Measurements from ENCODE around the gene SLC44A1. TPM values are rescaled to one million over a fixed set of nuclear protein-coding genes. Genes with fewer than 3 reads are reported as not detected.

The SLC44A1 gene
- total and polyA plus RNA-seq, 10 of the 15 experiments (the other 5 are each of a cell fraction or from before 2014, with no cell fraction given): 2.4 to 21.2 (median 12.4) TPM

GRCh38 chr9:105396441-105396840 is 152.0 kb downstream of the SLC44A1 start:
- H3K9me3 ChIP-seq (replicated peaks; ENCODE audit: control insufficient read depth, insufficient read depth, low read length): no peaks in the 10 kb centered on the region
- ATAC-seq (no peak), DNase-seq (ENCODE audit: low read depth, low spot score) (no peak), FAIRE-seq (no peak)
- ChIA-PET RAD21 (ENCODE audit: unreplicated experiment) (interaction anchor here (0.7 to 1.4 kb wide), 2 partner anchors 11 to 17 kb away, joined by 3 to 4 read pairs; no protein-coding TSS in a partner anchor), SMC1A (ENCODE audit: uncharacterized antibody, unreplicated experiment) (interaction anchor here (0.9 kb wide), 1 partner anchor 37 kb away, joined by 4 read pairs; no protein-coding TSS in a partner anchor), CTCF (interaction anchor here (1.3 to 2.0 kb wide), 3 partner anchors 9 to 36 kb away, joined by 3 to 6 read pairs (median 4); no protein-coding TSS in a partner anchor), POLR2A (interaction anchor here (0.5 kb wide), 1 partner anchor 247 kb away, joined by 4 read pairs; no protein-coding TSS in a partner anchor)
- H2AFZ ChIP-seq (ENCODE audit: control insufficient read depth, low read depth, low read length): no peak overlapping the region
- H3K9ac ChIP-seq (ENCODE audit: control insufficient read depth, insufficient read depth, low read length): no peak overlapping the region
- no peak overlapping the region for H3K27ac ChIP-seq (ENCODE audit: control insufficient read depth, insufficient read depth)
- H3K36me3 ChIP-seq (ENCODE audit: control insufficient read depth in 2 of 2, insufficient read depth in 2 of 2, low read length in 1 of 2): no peaks in the 10 kb centered on the region
- no peaks in the 10 kb centered on the region for H3K27me3 ChIP-seq (replicated peaks in 1 of 2; ENCODE audit: control insufficient read depth in 2 of 2, insufficient read depth in 2 of 2, low read length in 1 of 2)
- H3K4me2 ChIP-seq (ENCODE audit: control insufficient read depth, insufficient read depth): no peak overlapping the region
- 97% methylated on average over 3 of the region's 3 CpGs for WGBS (ENCODE audit: insufficient coverage, insufficient replicate concordance, low lambda C conversion rate, missing lambda C conversion rate)
- in situ Hi-C loops (cut with MboI) (no loop called here), intact Hi-C loops (cut with micrococcal nuclease; ENCODE audit: unreplicated experiment) (no loop called here)
- H3K4me3 ChIP-seq: no peak overlapping the region
- H3K4me1 ChIP-seq (ENCODE audit: control insufficient read depth, insufficient read depth, low read length): no peaks in the 10 kb centered on the region
- no peaks in the 10 kb centered on the region for H4K20me1 ChIP-seq (ENCODE audit: control insufficient read depth, insufficient read depth)
- H3K79me2 ChIP-seq (ENCODE audit: control insufficient read depth, insufficient read depth, low read length): no peaks in the 10 kb centered on the region
- BruUV-seq (replicated peaks): no TSS peak
- TF ChIP-seq POLR2AphosphoS2 (IDR thresholded peaks at IDR 0.05; ENCODE audit: low read depth, low read length) (no peak), SKIL (IDR thresholded peaks at IDR 0.05; ENCODE audit: low read depth, poor library complexity, severe bottlenecking) (no peak), PRDM15 (CRISPR knock-in tag; IDR thresholded peaks at IDR 0.05) (no peak), HCFC1 (IDR thresholded peaks at IDR 0.05; ENCODE audit: low read length) (no peak), NFXL1 (IDR thresholded peaks at IDR 0.05; ENCODE audit: borderline replicate concordance) (no peak), ZNF384 (IDR thresholded peaks at IDR 0.05; ENCODE audit: borderline replicate concordance, low read depth, low read length) (no peak), CBFB (IDR thresholded peaks at IDR 0.05; ENCODE audit: low read depth) (no peak), HDAC6 (IDR thresholded peaks at IDR 0.05; ENCODE audit: unreplicated experiment) (no peak), MYC (IDR thresholded peaks at IDR 0.05; ENCODE audit: insufficient read depth, insufficient read length, insufficient replicate concordance, low read length, severe bottlenecking) (no peak), CHD4 (IDR thresholded peaks at IDR 0.05) (no peak), BCLAF1 (IDR thresholded peaks at IDR 0.05) (no peak), ATF3 (IDR thresholded peaks at IDR 0.05; ENCODE audit: borderline replicate concordance, extremely low read depth, low read depth, low read length) (no peak)

All from GM12878 (cell line).